BJ (cell line): ENCODE results near the gene PLXNA2. TPM values are rescaled to one million over a fixed set of nuclear protein-coding genes. Genes with fewer than 3 reads are reported as not detected.

Experiments
- CTCF ChIA-PET: fragments of 350-600 bp; formaldehyde crosslinking; extraction: SDS; loops from one replicate; lab custom pipeline; 2021; ENCODE audit warnings: antibody characterized with exemption, inconsistent platforms; lab: Yijun Ruan, JAX
- POLR2A ChIA-PET: fragments of 300-600 bp; sonication (Branson Sonifier 250); formaldehyde crosslinking; extraction: SDS; loops from one replicate; lab custom pipeline; 2021; ENCODE audit warnings: antibody characterized with exemption; lab: Charles Lee
- DNase-seq: peaks from one replicate; pipeline ENCODE4 v3.0.0-alpha.2; 2011; ENCODE audit warnings: low read depth
- H3K27me3 ChIP-seq: 2 replicates; pipeline ENCODE4 v1.6.0; 2011; ENCODE audit warnings: low read length; ENCODE audit not compliant: control insufficient read depth, insufficient read depth
- H3K36me3 ChIP-seq: 2 replicates; pipeline ENCODE4 v1.5.1; 2011; ENCODE audit warnings: low read length; ENCODE audit not compliant: control insufficient read depth, insufficient read depth
- H3K4me3 ChIP-seq: 2 replicates; pipeline ENCODE4 v1.5.1; 2011; ENCODE audit warnings: low read depth, mild to moderate bottlenecking, control low read depth, low read length
- polyA plus RNA-seq: library from polyadenylated mRNA; depleted of rRNA; stranded (reverse); fragments of >200 nt; gene quantifications from 2 replicates; pipeline ENCODE4 v1.2.3, GENCODE V29; 2011
- TF ChIP-seq, protein P1 (sequence below): IDR thresholded peaks from 2 replicates; pipeline ENCODE4 v1.5.1; 2011; ENCODE audit warnings: low read depth, mild to moderate bottlenecking, control low read depth, inconsistent platforms, low read length, moderate library complexity; ENCODE audit not compliant: insufficient read depth

The PLXNA2 gene
- polyA plus RNA-seq, 1 experiment = 2.7 TPM

DNA sequence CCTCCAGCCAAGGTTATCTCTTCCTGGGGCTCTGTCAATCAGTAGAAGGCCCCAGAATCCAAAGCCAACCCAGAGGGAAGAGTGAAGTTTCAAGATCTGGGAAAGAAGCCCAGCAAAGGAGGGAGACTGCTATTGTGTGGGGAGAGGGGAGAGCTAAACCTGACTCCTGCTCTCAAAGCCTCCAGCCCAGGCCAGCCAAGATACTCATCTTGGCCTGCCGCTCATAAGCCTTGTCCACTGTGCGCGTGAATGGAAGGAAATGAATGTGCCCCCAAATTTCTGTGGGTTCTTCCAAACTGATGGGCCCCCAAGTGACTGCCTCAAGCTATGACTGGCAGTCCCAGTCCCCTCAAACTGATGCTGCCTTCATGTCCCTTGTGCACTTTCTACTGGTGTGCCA, 2.0 kb downstream of the PLXNA2 start:
- no peaks in the 10 kb centered on the region for H3K27me3 ChIP-seq
- ChIA-PET POLR2A (no interaction called here), CTCF (interaction anchor here (1.1 to 15.8 kb wide), 11 partner anchors 9 to 217 kb away, joined by 3 to 351 read pairs (median 4); no protein-coding TSS in a partner anchor)
- no peak overlapping the region for H3K4me3 ChIP-seq
- H3K36me3 ChIP-seq = no peaks in the 10 kb centered on the region
- TF ChIP-seq, protein P1, sequence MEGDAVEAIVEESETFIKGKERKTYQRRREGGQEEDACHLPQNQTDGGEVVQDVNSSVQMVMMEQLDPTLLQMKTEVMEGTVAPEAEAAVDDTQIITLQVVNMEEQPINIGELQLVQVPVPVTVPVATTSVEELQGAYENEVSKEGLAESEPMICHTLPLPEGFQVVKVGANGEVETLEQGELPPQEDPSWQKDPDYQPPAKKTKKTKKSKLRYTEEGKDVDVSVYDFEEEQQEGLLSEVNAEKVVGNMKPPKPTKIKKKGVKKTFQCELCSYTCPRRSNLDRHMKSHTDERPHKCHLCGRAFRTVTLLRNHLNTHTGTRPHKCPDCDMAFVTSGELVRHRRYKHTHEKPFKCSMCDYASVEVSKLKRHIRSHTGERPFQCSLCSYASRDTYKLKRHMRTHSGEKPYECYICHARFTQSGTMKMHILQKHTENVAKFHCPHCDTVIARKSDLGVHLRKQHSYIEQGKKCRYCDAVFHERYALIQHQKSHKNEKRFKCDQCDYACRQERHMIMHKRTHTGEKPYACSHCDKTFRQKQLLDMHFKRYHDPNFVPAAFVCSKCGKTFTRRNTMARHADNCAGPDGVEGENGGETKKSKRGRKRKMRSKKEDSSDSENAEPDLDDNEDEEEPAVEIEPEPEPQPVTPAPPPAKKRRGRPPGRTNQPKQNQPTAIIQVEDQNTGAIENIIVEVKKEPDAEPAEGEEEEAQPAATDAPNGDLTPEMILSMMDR = no peak
- DNase-seq = no peak

DNA sequence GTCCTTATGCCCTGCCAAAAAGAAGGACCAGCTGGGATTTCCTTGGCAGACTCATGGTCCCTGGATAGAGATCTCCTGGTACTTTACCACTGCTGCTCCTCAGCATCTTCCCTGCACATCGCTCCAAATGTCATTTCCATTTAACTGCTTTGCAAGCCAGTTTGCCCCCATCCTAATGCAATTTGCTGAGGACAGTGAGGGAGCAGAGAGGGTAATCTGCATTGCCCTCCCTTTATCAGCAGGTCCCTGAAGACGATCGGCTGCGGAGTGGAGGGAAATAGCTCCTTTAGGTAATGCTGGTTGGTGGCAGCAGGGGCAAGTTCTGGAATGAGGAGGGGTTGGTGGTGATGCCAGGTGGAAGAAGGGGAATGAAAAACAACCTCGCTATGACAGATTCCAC, 2.7 kb downstream of the PLXNA2 start:
- CTCF ChIA-PET = interaction anchor here (0.7 to 15.8 kb wide), 13 partner anchors 8 to 217 kb away, joined by 3 to 351 read pairs (median 4); no protein-coding TSS in a partner anchor
- Histone ChIP-seq H3K4me3 (no peak overlapping the region), H3K36me3 (no peaks in the 10 kb centered on the region), H3K27me3 (no peaks in the 10 kb centered on the region)
- TF ChIP-seq, protein P1 = no peak
- DNase-seq = no peak
- POLR2A ChIA-PET = no interaction called here

DNA sequence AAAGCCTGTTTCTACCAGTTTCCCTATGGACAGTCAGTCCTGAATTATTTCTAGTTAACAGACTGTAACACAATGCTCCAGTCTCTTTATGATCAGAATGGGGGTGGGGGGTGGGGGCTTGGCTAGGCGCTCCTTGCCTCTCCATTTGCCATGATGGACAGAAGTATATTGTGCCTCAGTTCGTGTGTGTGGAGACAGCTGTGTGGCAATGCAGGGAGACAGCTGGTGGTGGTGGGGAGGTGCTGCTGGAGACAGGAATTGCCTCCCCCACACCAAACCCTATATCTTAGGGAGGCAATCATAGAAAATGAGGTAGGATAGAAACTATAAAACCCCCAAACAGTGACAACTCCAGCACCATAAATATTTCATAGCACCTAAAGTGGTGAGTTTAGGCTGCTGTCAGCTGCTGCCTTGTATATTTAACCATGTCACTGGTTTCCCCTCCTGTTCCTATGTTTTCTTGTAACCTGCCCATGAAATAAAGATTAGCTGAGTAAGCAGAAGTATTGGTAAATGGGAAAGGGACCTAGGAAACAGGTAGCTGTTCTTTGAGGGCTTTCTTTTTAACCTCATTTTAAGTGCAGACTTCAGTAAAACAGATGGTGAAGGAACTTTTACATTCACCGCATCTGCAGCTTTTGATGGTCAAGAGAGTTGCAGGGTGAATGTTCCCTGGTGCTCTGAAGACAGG, 3.4 kb downstream of the PLXNA2 start:
- CTCF ChIA-PET = interaction anchor here (0.6 to 15.8 kb wide), 17 partner anchors 9 to 355 kb away, joined by 3 to 351 read pairs (median 4); no protein-coding TSS in a partner anchor
- POLR2A ChIA-PET = no interaction called here
- H3K27me3 ChIP-seq = no peaks in the 10 kb centered on the region
- no peak overlapping the region for H3K4me3 ChIP-seq
- no peaks in the 10 kb centered on the region for H3K36me3 ChIP-seq
- DNase-seq = no peak
- TF ChIP-seq, protein P1 = no peak

DNA sequence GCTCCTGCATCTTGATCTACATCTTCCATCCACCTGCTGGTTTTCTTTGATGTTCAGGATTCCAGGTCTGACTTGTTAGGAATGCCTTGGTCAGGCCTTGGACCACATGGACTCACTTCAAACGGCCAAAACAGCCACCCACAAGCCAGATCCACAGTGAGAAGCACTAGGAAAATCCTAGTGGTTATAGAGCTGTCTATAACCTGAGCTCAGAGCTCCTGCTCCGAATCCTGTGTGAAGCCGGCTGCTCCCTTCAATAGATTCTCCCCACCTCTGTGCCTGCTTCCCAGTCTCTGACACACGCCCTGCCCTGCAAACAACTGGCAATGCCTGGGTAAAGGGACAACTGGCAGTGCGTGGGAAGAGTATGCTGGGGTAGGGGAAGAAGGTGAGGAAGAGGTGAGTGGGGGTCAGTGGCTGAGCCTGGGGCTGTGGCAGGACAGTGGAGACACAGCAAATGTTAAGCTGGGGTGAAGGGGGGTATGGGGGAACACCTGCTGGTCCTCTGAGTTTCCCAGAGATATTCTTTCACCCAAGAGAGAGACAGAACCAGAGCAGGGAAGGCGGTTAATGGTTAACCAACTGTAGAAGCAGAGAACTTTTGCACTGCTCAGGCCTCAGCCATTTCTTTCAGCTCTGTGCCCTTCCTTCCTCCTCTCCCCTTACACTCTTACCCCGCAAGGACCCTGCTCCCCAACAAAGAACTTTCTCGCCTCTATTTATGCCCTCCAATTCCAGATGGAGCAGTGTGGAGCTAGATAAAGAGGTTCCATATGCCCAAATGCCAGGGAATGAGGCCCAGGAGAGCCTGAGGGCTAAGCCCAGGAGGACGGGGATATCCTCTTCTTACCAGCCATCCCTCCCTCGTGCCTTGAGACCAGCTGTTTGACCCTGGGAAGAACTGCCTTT, 4.5 kb downstream of the PLXNA2 start:
- POLR2A ChIA-PET = no interaction called here
- Histone ChIP-seq H3K27me3 (no peaks in the 10 kb centered on the region), H3K36me3 (no peaks in the 10 kb centered on the region), H3K4me3 (no peak overlapping the region)
- no peak for DNase-seq
- CTCF ChIA-PET = interaction anchor here (0.6 to 15.8 kb wide), 32 partner anchors 9 to 354 kb away, joined by 3 to 351 read pairs (median 4); no protein-coding TSS in a partner anchor
- TF ChIP-seq, protein P1 = no peak
